NT2/D1 (cell line): ENCODE results near the gene KIF1C.
A peak's percentile ranks its signal among the peaks of the same experiment; 100 is the strongest.

Source experiments
- DNase-seq: peaks from one replicate; pipeline ENCODE4 v3.0.0-alpha.2; 2011; ENCODE audit warnings: low read depth, low spot score
- H3K27me3 ChIP-seq: 2 replicates; pipeline ENCODE4 v1.6.0; 2011; ENCODE audit warnings: mild to moderate bottlenecking; ENCODE audit not compliant: insufficient read length, insufficient read depth
- H3K36me3 ChIP-seq: 2 replicates; pipeline ENCODE4 v1.6.1; 2011; ENCODE audit warnings: mild to moderate bottlenecking, low read length, mixed read lengths; ENCODE audit not compliant: insufficient read depth, insufficient read length
- H3K4me1 ChIP-seq: 2 replicates; pipeline ENCODE4 v1.5.1; 2011; ENCODE audit not compliant: insufficient read depth, insufficient read length
- H3K4me3 ChIP-seq: 2 replicates; pipeline ENCODE4 v1.5.1; 2011; ENCODE audit warnings: low read depth; ENCODE audit not compliant: insufficient read length
- H3K9ac ChIP-seq: 2 replicates; pipeline ENCODE4 v1.6.0; 2011; ENCODE audit warnings: low read depth; ENCODE audit not compliant: insufficient read length
- H3K9me3 ChIP-seq: 2 replicates; pipeline ENCODE4 v1.5.1; 2011; ENCODE audit warnings: mild to moderate bottlenecking, low read length; ENCODE audit not compliant: insufficient read depth
- SUZ12 ChIP-seq: IDR thresholded peaks from 2 replicates; pipeline ENCODE4 v1.6.1; 2011; ENCODE audit not compliant: insufficient read length, insufficient read depth; ENCODE audit errors: extremely low read depth
- YY1 ChIP-seq: IDR thresholded peaks from 2 replicates; pipeline ENCODE4 v1.6.1; 2011; ENCODE audit not compliant: insufficient read length, insufficient read depth
- ZNF274 ChIP-seq: IDR thresholded peaks from 2 replicates; pipeline ENCODE4 v1.6.1; 2011; ENCODE audit warnings: mild to moderate bottlenecking, low read depth, low read length

Gene KIF1C

DNA sequence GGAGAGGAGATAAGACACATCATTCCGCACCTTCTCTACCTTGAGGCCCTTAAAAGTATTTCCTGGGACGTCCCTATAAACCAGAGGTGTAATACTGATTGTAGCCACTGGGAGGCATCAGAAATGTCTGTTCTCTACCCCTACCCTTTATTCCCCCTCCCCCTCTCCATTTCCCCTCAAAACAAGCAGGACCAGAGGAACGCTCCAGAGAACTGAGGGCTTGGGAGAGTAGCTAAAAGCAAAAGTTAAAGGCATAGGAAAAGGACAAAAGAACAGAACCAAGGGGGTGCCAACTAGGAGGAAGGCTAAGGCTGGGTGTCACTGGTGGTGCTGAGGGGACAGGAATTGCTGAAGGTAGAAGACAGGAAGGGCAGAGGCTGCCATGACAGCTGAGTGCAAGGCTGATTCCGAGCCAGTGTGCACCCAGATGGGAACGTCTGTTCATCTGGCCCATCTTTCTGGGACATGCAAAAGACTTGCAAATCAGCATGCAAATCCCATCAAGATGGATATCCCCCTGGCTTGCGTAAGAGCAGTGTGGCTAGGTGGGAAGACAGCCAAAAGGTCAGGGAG is 17.0 kb upstream of the KIF1C start:
- Histone ChIP-seq H3K36me3 (peaks cover 47% of the 10 kb centered on the region), H3K9me3 (no peaks in the 10 kb centered on the region)

DNA sequence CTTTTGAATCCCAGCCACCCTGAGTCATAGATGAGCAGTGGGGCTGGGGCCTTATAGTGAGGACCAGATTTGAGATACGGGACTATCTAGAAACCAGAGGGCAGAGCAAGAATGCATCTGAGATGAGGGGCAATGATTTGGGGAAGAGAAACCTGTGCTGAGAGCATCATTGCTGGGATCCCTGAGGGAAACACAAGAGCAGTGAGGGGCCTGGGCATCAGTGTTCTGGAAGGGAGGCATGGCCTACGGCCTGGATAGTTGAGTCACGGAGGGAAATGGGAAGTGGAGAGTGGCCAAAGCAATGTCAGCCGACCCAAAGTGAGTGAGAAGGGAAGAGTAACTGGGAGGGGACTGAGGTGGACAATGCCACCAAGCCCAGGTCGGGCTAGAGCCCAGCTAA is 15.4 kb upstream of the KIF1C start:
- no peak for TF ChIP-seq ZNF274
- no peak for TF ChIP-seq YY1
- TF ChIP-seq SUZ12 = no peak
- no peak overlapping the region for H3K4me3 ChIP-seq
- no peak for DNase-seq
- H3K9ac ChIP-seq = no peak overlapping the region
- H3K9me3 ChIP-seq = no peaks in the 10 kb centered on the region
- peaks cover 10% of the 10 kb centered on the region for H3K27me3 ChIP-seq
- H3K4me1 ChIP-seq = peaks cover 7% of the 10 kb centered on the region
- peaks cover 40% of the 10 kb centered on the region for H3K36me3 ChIP-seq

More for the DNA sequence above, 17.0 kb upstream of the KIF1C start:
- peak; percentile 63 for DNase-seq
- no peak for TF ChIP-seq ZNF274
- no peak for TF ChIP-seq SUZ12
- no peak for TF ChIP-seq YY1
- Histone ChIP-seq H3K4me1 (peaks cover 4% of the 10 kb centered on the region), H3K27me3 (peaks cover 11% of the 10 kb centered on the region), H3K4me3 (no peak overlapping the region), H3K9ac (peak overlapping the region; percentile 25)

DNA sequence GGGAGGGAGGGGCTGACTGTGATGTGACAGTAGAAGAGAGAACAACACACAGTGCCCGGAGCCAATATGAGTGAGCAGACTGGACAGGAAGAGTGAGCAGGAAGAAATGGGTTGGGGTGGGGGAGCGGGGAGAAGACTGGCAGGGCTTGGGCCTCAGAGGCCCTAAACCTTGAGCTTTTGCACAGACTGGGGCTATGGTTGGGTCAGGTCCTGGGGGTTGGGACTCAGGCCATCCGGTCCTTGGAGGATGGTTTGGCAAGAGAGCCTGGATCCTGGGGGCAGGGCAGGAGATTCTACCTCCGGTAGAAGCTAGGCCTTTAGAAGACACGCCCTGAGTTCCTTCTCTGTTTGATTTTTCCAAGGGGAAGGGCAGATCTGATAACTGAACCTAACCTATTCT is 11.3 kb upstream of the KIF1C start:
- TF ChIP-seq ZNF274 (no peak), SUZ12 (no peak)
- H3K4me3 ChIP-seq = peak overlapping the region; percentile 85
- peaks cover 14% of the 10 kb centered on the region for H3K36me3 ChIP-seq
- no peaks in the 10 kb centered on the region for H3K27me3 ChIP-seq
- H3K4me1 ChIP-seq = peaks cover 4% of the 10 kb centered on the region
- no peaks in the 10 kb centered on the region for H3K9me3 ChIP-seq
- DNase-seq = no peak
- H3K9ac ChIP-seq = peak overlapping the region; percentile 90

DNA sequence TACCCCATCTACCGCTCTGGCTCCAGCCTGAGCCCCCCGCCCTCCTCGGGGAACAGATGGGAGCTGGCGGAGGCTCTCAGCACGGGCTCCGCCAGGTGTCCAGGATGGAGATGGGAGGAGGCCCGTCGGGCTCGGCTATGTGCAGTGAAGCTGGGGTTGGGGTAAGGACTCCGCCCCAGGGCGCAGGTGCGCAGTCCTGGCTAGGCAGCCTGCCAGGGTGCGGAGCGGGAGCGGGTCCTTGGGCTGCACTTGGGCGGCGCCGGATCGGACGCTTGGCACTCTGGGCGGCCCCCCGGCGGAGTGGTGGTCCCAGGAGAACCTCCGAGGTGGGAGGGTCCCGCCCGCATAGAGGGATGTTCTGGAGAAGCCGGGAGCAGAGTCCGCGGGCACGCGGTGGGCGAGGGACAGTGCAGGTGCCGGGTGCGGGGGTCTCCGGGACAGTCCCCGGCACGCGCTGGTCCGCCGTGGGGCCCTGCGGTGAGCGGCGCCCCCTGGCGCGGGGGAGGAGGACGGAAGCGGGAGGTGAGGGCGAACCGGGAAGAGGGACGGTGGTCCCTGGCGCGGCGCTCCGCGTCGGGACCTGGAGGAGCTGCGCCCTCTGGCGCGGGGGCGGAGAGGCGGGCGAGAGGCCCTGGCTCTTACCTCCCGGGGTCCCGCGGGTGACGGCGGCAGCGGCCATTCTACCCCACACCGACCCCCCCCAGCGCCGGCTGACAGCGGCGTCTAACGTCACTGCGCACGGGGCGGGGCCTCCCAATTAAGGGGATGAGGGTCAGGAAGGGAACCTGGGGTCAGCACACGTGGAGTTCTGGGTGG is 10.6 kb upstream of the KIF1C start, which contains the start of gene CAMTA2:
Gene CAMTA2 (minus strand): TSS at position 725 of the 816 bp plus-strand sequence. CDS start 1,453 bp downstream, outside the sequence.
- no peaks in the 10 kb centered on the region for H3K9me3 ChIP-seq
- peak within 1 kb of the TSS; percentile 90 for H3K9ac ChIP-seq
- no peak for TF ChIP-seq ZNF274
- H3K4me1 ChIP-seq = peaks cover 4% of the 10 kb centered on the region
- H3K4me3 ChIP-seq = peak within 1 kb of the TSS; percentile 85
- no peak for DNase-seq
- H3K27me3 ChIP-seq = no peaks in the 10 kb centered on the region
- peaks cover 11% of the 10 kb centered on the region for H3K36me3 ChIP-seq

GRCh38 chr17:4987767-4988567 is 9.8 kb upstream of the KIF1C start:
- no peak for TF ChIP-seq YY1
- no peak for TF ChIP-seq ZNF274
- no peak for TF ChIP-seq SUZ12
- no peaks in the 10 kb centered on the region for H3K9me3 ChIP-seq
- peak overlapping the region; percentile 85 for H3K4me3 ChIP-seq
- H3K36me3 ChIP-seq = peaks cover 4% of the 10 kb centered on the region
- peak overlapping the region; percentile 90 for H3K9ac ChIP-seq
- H3K27me3 ChIP-seq = no peaks in the 10 kb centered on the region
- no peak for DNase-seq
- H3K4me1 ChIP-seq = peaks cover 4% of the 10 kb centered on the region

DNA sequence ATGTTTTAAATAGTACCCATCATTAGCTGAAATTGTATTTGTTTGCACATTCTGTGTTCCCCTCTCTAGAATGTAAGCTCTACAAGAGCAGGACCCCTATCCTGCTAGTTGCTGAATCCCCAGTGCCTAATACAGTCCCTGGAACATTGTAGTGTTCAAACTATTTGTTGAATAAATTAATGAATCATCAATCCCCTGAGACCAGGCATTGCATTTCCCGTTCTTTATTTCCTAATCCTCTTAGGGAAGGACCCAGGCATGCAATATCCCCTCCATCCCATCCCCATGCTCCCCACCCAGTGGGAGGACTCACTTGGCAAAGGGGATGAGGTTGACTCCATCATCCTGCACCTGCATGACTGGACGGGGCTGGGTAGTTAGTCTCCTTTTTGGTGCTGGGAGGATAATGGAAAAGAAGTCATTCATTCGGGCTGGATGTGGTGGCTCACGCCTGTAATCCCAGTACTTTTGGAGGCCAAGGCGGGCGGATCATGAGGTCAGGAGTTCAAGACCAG is 3.6 kb upstream of the KIF1C start:
- Histone ChIP-seq H3K4me1 (peaks cover 4% of the 10 kb centered on the region), H3K27me3 (no peaks in the 10 kb centered on the region)

More for the DNA sequence above, 3.6 kb upstream of the KIF1C start:
- Histone ChIP-seq H3K36me3 (peaks cover 4% of the 10 kb centered on the region), H3K9ac (no peak overlapping the region), H3K9me3 (no peaks in the 10 kb centered on the region), H3K4me3 (no peak overlapping the region)
- DNase-seq = no peak
- TF ChIP-seq ZNF274 = no peak
- TF ChIP-seq YY1 = no peak
- no peak for TF ChIP-seq SUZ12
